Tibial nerve (tissue), 4 donors: ENCODE measurements around the gene IRF3. TPM values are rescaled to one million over a fixed set of nuclear protein-coding genes. Genes with fewer than 3 reads are reported as not detected.

ENCODE experiments used
- DNase-seq, 2 donors: peaks; one replicate each; pipeline ENCODE4 v3.0.0-alpha.2; 2019; ENCODE audit warnings: low spot score in 2 of 2
- H3K27ac ChIP-seq, 4 donors: fragments of 200-600 bp; sonication (generic) in 3 of 4; one replicate each; pipeline ENCODE4 v1.5.1; 2017 to 2019; ENCODE audit warnings: mild to moderate bottlenecking in 1 of 4
- H3K27me3 ChIP-seq, 2 donors: fragments of 200-600 bp; sonication (generic) in 1 of 2; one replicate each; pipeline versions ENCODE4 v1.5.1 to v1.6.0; 2017 to 2019
- H3K36me3 ChIP-seq, 3 donors: fragments of 200-600 bp; sonication (generic); one replicate each; pipeline ENCODE4 v1.5.1; 2018 to 2019
- H3K4me1 ChIP-seq, 4 donors: fragments of 200-600 bp; sonication (generic) in 3 of 4; one replicate each; pipeline ENCODE4 v1.5.1; 2017 to 2019
- H3K4me3 ChIP-seq, 4 donors: fragments of 200-600 bp; sonication (generic) in 3 of 4; one replicate each; pipeline ENCODE4 v1.5.1; 2017 to 2019; ENCODE audit warnings: mild to moderate bottlenecking in 1 of 4, moderate library complexity in 1 of 4
- H3K9me3 ChIP-seq, 4 donors: fragments of 200-600 bp; sonication (generic) in 3 of 4; one replicate each; pipeline ENCODE4 v1.5.1; 2017 to 2019
- CTCF ChIP-seq, 5 experiments: fragments of 200-600 bp in 3 of 5; fragments of 450-650 bp in 2 of 5; sonication (generic) in 3 of 5; IDR thresholded peaks; one replicate each; pipeline ENCODE4 v1.5.1; 2016 to 2019; ENCODE audit warnings: antibody characterized with exemption in 5 of 5, mild to moderate bottlenecking in 3 of 5, moderate library complexity in 2 of 5
- EP300 ChIP-seq, 2 donors: sonication (generic); formaldehyde crosslinking; IDR thresholded peaks; one replicate each; pipeline ENCODE4 v1.6.1; 2017; ENCODE audit warnings: antibody characterized with exemption in 2 of 2, mild to moderate bottlenecking in 1 of 2
- POLR2A ChIP-seq, 2 donors: fragments of 450-650 bp; IDR thresholded peaks; one replicate each; pipeline ENCODE4 v1.6.1; 2017; ENCODE audit warnings: antibody characterized with exemption in 2 of 2, mild to moderate bottlenecking in 2 of 2, moderate library complexity in 2 of 2
- WGBS, 2 donors: methylation state at CpG; one replicate each; pipeline ENCODE4 v1.1.5; 2018; 5-methylcytosine and 5-hydroxymethylcytosine counted together
- total RNA-seq, 4 donors: library from RNA; depleted of rRNA; stranded (reverse); fragments of >200 nt; gene quantifications; one replicate each; pipeline ENCODE4 v1.1.0, GENCODE V29; 2016

Gene IRF3
- total RNA-seq, 4 donors from 2014 or later, result 41.4 to 85.2 (median 72.4) TPM

GRCh38 chr19:49677231-49677900 is 11.7 kb upstream of the IRF3 start, which contains the start of gene PRMT1:
Gene PRMT1 (plus strand): TSS chr19:49677271. CDS start chr19:49677281, 10 bp downstream.
- Histone ChIP-seq H3K36me3 (peaks cover 0 to 16% (median 8%) of the 10 kb centered on the region in 3 donors), H3K27me3 (no peaks in the 10 kb centered on the region), H3K27ac (peak within 1 kb of the TSS; percentile 95 to 97 (median 97)), H3K9me3 (no peaks in the 10 kb centered on the region), H3K4me1 (peaks cover 0 to 55% (median 28%) of the 10 kb centered on the region in 4 donors), H3K4me3 (peak within 1 kb of the TSS; percentile 66 to 100 (median 92))
- TF ChIP-seq CTCF (IDR thresholded peaks at IDR 0.05) (no peak), EP300 (IDR thresholded peaks at IDR 0.05) (peak in 1 of 2 donors; percentile 93), POLR2A (IDR thresholded peaks at IDR 0.05) (peak; percentile 71 to 87)
- WGBS, 2 donors, result 1 to 2% methylated on average over 37 to 48 of the region's 57 CpGs
- DNase-seq, result no peak

- peak overlapping the region; percentile 95 to 97 (median 97) for H3K27ac ChIP-seq
- WGBS, 2 donors, result 0 to 1% methylated on average over 17 to 31 of the region's 34 CpGs
- peaks cover 0 to 60% (median 28%) of the 10 kb centered on the region in 4 donors for H3K4me1 ChIP-seq
- peaks cover 0 to 10% (median 3%) of the 10 kb centered on the region in 3 donors for H3K36me3 ChIP-seq
- no peaks in the 10 kb centered on the region for H3K9me3 ChIP-seq
- DNase-seq, result peak; percentile 100
- H3K27me3 ChIP-seq, result no peaks in the 10 kb centered on the region
- TF ChIP-seq CTCF (IDR thresholded peaks at IDR 0.05) (peak in 1 of 5 experiments; percentile 34), POLR2A (IDR thresholded peaks at IDR 0.05) (no peak), EP300 (IDR thresholded peaks at IDR 0.05) (no peak)
- peak overlapping the region; percentile 66 to 100 (median 92) for H3K4me3 ChIP-seq
Measured at GRCh38 chr19:49676784-49677230, 11.2 kb upstream of the IRF3 start.

GRCh38 chr19:49676136-49676783 is 10.6 kb upstream of the IRF3 start:
- WGBS, 2 donors, result 1 to 4% methylated on average over 27 of the region's 27 CpGs
- Histone ChIP-seq H3K27ac (peak overlapping the region; percentile 83 to 97 (median 96)), H3K4me3 (peak overlapping the region; percentile 5 to 47 (median 36)), H3K4me1 (peaks cover 0 to 61% (median 28%) of the 10 kb centered on the region in 4 donors), H3K36me3 (peaks cover 0 to 9% (median 0%) of the 10 kb centered on the region in 3 donors), H3K27me3 (no peaks in the 10 kb centered on the region), H3K9me3 (no peaks in the 10 kb centered on the region)
- DNase-seq, result peak; percentile 69 to 78
- TF ChIP-seq EP300 (IDR thresholded peaks at IDR 0.05), result peak; percentile 72 to 81
- no peak for TF ChIP-seq POLR2A (IDR thresholded peaks at IDR 0.05)

- TF ChIP-seq POLR2A (IDR thresholded peaks at IDR 0.05), result no peak
- no peak for TF ChIP-seq EP300 (IDR thresholded peaks at IDR 0.05)
- peak; percentile 83 to 97 (median 90) for TF ChIP-seq CTCF (IDR thresholded peaks at IDR 0.05)
- peak overlapping the region in 3 of 4 donors; percentile 60 to 77 (median 64) for H3K27ac ChIP-seq
- peak; percentile 40 to 61 for DNase-seq
- 22 to 24% methylated on average over 28 of the region's 28 CpGs for WGBS, 2 donors
- peak overlapping the region in 1 of 4 donors; percentile 9 for H3K4me3 ChIP-seq
- H3K9me3 ChIP-seq, result no peaks in the 10 kb centered on the region
- peaks cover 0 to 33% (median 0%) of the 10 kb centered on the region in 3 donors for H3K36me3 ChIP-seq
- H3K27me3 ChIP-seq, result no peaks in the 10 kb centered on the region
- peaks cover 0 to 23% (median 3%) of the 10 kb centered on the region in 4 donors for H3K4me1 ChIP-seq
Measured at GRCh38 chr19:49672131-49672919, 6.7 kb upstream of the IRF3 start.

GRCh38 chr19:49669516-49669915 is 3.9 kb upstream of the IRF3 start:
- Histone ChIP-seq H3K36me3 (peaks cover 0 to 33% (median 0%) of the 10 kb centered on the region in 3 donors), H3K27me3 (no peaks in the 10 kb centered on the region), H3K27ac (no peak overlapping the region), H3K4me1 (peaks cover 0 to 29% (median 8%) of the 10 kb centered on the region in 4 donors), H3K9me3 (no peaks in the 10 kb centered on the region), H3K4me3 (no peak overlapping the region)
- WGBS, 2 donors, result 83 to 85% methylated on average over 3 of the region's 3 CpGs
- no peak for DNase-seq
- TF ChIP-seq CTCF (IDR thresholded peaks at IDR 0.05) (no peak), POLR2A (IDR thresholded peaks at IDR 0.05) (no peak), EP300 (IDR thresholded peaks at IDR 0.05) (no peak)
